IPS-18a (cell line): ENCODE measurements around the gene PCBP3.

ENCODE experiments used
- H3K27ac ChIP-seq: one replicate; pipeline ENCODE4 v1.5.1; 2013; ENCODE audit warnings: low read length
- H3K27me3 ChIP-seq: one replicate; pipeline ENCODE4 v1.6.1; 2013; ENCODE audit warnings: mild to moderate bottlenecking, low read length; ENCODE audit not compliant: control insufficient read depth, insufficient read depth
- H3K36me3 ChIP-seq: one replicate; pipeline ENCODE4 v1.6.1; 2013; ENCODE audit warnings: low read depth, low read length; ENCODE audit not compliant: control insufficient read depth
- H3K4me1 ChIP-seq: one replicate; pipeline ENCODE4 v1.6.1; 2013; ENCODE audit warnings: low read depth, low read length; ENCODE audit not compliant: control insufficient read depth
- H3K4me3 ChIP-seq: one replicate; pipeline ENCODE4 v1.5.1; 2013; ENCODE audit warnings: low read length
- H3K9ac ChIP-seq: one replicate; pipeline ENCODE4 v1.6.1; 2013; ENCODE audit warnings: mild to moderate bottlenecking, low read length, moderate library complexity
- H3K9me3 ChIP-seq: one replicate; pipeline ENCODE4 v1.6.1; 2013; ENCODE audit warnings: low read depth, low read length; ENCODE audit not compliant: control insufficient read depth

Gene PCBP3

DNA sequence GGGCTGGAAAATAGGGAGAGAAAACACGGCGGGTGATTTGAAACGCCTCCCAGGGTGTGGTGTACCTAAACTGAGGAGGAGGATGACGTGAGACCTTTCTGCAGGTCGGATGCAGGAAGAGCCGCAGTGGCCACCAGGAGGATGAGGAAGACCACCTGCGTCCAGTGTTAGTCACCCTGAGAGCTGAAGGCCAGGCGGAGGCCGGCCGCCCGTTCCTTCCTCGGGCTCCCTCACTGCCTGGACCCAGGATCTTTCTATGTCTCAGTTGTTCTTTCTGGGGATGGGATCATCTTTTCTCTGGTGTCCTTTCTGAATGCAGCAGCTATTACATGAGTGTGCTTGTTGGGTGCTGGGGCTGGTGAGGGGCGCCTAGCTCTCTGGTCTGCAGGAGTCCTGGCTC is 263.3 kb downstream of the PCBP3 start:
- Histone ChIP-seq H3K27me3 (no peaks in the 10 kb centered on the region), H3K4me3 (no peak overlapping the region), H3K9me3 (no peaks in the 10 kb centered on the region), H3K27ac (no peak overlapping the region), H3K9ac (no peak overlapping the region), H3K4me1 (no peaks in the 10 kb centered on the region), H3K36me3 (no peaks in the 10 kb centered on the region)

DNA sequence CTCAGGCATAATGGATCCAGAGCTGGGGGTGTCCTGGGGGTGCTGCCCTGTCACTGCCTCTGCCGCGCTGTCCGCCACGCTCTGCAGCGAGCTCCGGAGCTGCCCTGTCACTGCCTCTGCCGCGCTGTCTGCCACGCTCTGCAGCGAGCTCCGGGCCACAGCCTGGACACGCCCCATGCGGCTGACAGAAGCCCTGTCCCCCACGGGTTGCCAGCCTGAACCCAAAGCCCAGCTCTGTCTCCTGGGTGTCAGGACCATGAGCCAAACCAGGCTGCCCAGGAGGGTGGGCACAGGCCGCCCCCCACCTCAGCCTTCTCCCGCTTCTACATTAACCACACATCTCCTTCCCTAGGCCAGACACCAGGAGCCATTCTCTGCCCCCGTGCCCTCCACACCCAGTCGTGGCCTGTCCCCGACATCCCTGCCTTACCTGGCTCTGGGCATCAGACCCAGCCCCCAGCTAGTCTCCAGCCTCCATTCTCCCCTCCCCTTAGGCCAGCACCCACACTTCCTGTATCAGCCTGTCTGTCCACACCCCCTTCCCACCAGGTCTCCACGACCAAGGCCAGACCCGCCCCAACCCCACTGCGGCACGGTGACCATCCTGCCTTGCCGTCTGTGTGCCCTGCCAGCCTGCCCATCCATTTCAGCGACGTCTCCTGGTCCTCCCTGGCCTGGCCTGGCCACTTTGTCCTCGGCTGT is 265.2 kb downstream of the PCBP3 start:
- Histone ChIP-seq H3K4me3 (no peak overlapping the region), H3K9me3 (no peaks in the 10 kb centered on the region), H3K4me1 (no peaks in the 10 kb centered on the region), H3K9ac (no peak overlapping the region), H3K27me3 (no peaks in the 10 kb centered on the region), H3K27ac (no peak overlapping the region), H3K36me3 (no peaks in the 10 kb centered on the region)

- H3K4me3 ChIP-seq: no peak overlapping the region
- H3K27ac ChIP-seq: no peak overlapping the region
- no peaks in the 10 kb centered on the region for H3K36me3 ChIP-seq
- no peaks in the 10 kb centered on the region for H3K27me3 ChIP-seq
- no peaks in the 10 kb centered on the region for H3K9me3 ChIP-seq
- H3K9ac ChIP-seq: no peak overlapping the region
- no peaks in the 10 kb centered on the region for H3K4me1 ChIP-seq
Observed at GRCh38 chr21:45909238-45909988, 265.9 kb downstream of the PCBP3 start.

- no peak overlapping the region for H3K27ac ChIP-seq
- no peaks in the 10 kb centered on the region for H3K9me3 ChIP-seq
- no peak overlapping the region for H3K9ac ChIP-seq
- H3K4me1 ChIP-seq: no peaks in the 10 kb centered on the region
- no peak overlapping the region for H3K4me3 ChIP-seq
- H3K27me3 ChIP-seq: no peaks in the 10 kb centered on the region
- no peaks in the 10 kb centered on the region for H3K36me3 ChIP-seq
Observed at GRCh38 chr21:45910155-45910547, 266.6 kb downstream of the PCBP3 start.

DNA sequence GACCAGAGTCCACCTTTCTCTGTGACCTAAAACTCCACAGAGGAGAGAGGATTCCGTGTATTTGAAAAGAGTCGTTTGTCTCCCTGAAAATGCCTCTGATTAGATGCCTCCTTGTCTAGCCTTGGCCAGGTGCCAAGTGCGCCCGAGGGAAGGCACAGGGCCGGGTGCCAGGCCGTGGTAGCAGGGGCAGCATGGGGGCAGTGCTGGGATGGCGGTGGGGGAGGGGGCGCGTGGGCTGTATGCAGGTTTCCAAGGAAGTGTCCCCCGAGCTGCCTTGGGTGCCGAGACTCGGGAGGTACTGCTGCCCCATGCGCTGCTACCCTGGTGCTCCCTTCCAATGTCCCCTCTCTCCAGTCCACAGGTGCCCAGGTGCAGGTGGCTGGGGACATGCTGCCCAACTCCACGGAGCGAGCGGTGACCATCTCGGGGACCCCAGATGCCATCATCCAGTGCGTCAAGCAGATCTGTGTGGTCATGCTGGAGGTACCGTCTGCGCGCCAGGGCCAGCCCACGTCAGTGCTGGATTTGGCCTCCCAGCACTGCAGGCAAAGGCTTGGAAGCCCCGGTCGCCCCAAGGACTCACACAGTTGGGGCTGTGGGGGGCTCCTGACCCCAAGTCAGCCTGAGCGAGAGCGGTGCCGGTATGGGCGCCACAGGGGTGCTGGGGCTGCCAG is 267.2 kb downstream of the PCBP3 start:
- Histone ChIP-seq H3K27me3 (no peaks in the 10 kb centered on the region), H3K9ac (no peak overlapping the region), H3K9me3 (no peaks in the 10 kb centered on the region), H3K4me3 (no peak overlapping the region), H3K36me3 (no peaks in the 10 kb centered on the region), H3K4me1 (no peaks in the 10 kb centered on the region), H3K27ac (no peak overlapping the region)

DNA sequence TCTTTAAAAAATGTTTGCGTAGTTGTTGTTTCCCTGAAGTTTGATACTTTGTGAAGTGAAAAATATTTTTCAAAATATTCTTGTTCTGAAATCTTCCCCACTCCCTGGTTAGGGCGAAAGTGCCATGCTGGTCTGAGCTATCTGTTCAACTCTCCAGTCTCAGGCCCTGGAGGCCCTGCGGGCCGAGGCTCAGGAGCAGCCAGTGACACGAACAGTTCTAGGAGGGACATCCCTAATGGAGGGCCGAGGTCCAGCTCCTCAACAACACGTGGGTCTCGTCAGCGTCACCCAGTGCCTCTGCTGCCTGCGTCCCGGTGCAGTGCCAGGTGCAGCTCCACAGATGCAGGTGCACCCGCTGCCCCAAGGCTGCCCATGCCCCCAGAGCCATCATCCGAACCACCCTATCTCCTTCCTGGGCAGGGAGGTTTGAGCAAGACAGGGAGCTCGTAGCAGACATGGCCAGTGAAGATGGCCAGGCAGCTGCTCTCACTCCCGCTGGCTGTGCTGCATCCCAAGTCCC is 268.3 kb downstream of the PCBP3 start:
- H3K27me3 ChIP-seq: no peaks in the 10 kb centered on the region
- no peak overlapping the region for H3K9ac ChIP-seq
- H3K4me1 ChIP-seq: no peaks in the 10 kb centered on the region
- no peaks in the 10 kb centered on the region for H3K9me3 ChIP-seq
- no peak overlapping the region for H3K27ac ChIP-seq
- no peak overlapping the region for H3K4me3 ChIP-seq
- no peaks in the 10 kb centered on the region for H3K36me3 ChIP-seq

- H3K4me1 ChIP-seq: no peaks in the 10 kb centered on the region
- no peak overlapping the region for H3K9ac ChIP-seq
- no peaks in the 10 kb centered on the region for H3K27me3 ChIP-seq
- no peak overlapping the region for H3K4me3 ChIP-seq
- H3K27ac ChIP-seq: no peak overlapping the region
- H3K36me3 ChIP-seq: no peaks in the 10 kb centered on the region
- H3K9me3 ChIP-seq: no peaks in the 10 kb centered on the region
Observed at GRCh38 chr21:45912611-45913417, 269.3 kb downstream of the PCBP3 start.

DNA sequence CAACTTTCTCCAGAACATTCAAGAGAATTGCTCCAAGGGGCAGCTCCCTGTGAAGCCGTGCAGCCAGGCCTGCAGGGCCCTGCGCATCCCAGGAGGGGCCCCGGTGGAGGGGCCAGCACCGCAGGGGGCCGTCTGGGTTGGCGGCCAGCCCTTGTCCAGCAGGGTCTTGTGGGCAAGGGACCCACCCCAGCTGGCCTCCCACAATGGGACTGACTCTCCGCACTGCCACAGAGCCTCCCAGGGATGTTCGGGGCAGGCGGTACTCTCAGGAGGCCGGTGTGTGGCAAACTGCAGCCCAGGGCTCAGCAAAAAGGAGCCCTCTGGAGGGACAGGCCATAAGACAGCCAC is 269.9 kb downstream of the PCBP3 start:
- H3K9me3 ChIP-seq: no peaks in the 10 kb centered on the region
- H3K27ac ChIP-seq: no peak overlapping the region
- no peaks in the 10 kb centered on the region for H3K36me3 ChIP-seq
- H3K9ac ChIP-seq: no peak overlapping the region
- no peaks in the 10 kb centered on the region for H3K27me3 ChIP-seq
- no peaks in the 10 kb centered on the region for H3K4me1 ChIP-seq
- H3K4me3 ChIP-seq: no peak overlapping the region

GRCh38 chr21:45913886-45914285 is 270.4 kb downstream of the PCBP3 start:
- Histone ChIP-seq H3K27me3 (no peaks in the 10 kb centered on the region), H3K27ac (no peak overlapping the region), H3K4me3 (no peak overlapping the region), H3K9ac (no peak overlapping the region), H3K9me3 (no peaks in the 10 kb centered on the region), H3K4me1 (no peaks in the 10 kb centered on the region), H3K36me3 (no peaks in the 10 kb centered on the region)

DNA sequence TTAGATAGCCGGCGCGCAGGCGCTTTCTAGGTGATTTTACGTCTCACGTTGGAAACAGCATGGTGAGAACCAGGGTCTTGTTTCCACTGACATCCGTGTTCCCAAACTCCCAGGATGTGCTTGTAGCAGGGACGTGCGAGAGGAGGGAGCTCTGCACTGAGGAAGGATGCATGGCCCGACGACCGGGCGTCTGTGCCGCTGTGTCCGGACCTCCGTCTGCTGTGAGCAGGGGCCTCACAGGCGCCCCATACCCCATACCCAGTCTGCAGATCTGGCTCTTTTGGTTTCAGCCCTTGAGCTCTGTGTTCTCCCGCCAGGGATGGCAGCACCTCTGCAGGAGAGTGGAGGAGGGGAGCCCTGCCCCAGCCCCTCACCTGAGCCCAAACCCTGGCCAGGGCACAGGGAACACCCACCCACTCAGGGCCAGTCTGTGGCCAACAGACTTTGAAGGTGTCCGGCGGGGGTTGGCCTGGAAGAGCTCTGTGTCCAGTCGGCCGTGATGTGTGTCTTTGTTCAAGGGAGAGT is 270.9 kb downstream of the PCBP3 start:
- no peaks in the 10 kb centered on the region for H3K36me3 ChIP-seq
- H3K9me3 ChIP-seq: no peaks in the 10 kb centered on the region
- H3K27me3 ChIP-seq: no peaks in the 10 kb centered on the region
- H3K4me3 ChIP-seq: no peak overlapping the region
- no peaks in the 10 kb centered on the region for H3K4me1 ChIP-seq
- no peak overlapping the region for H3K27ac ChIP-seq
- no peak overlapping the region for H3K9ac ChIP-seq
